HCT116 (cell line): Measurements from ENCODE around the gene ABCA1. TPM values are rescaled to one million over a fixed set of nuclear protein-coding genes. Genes with fewer than 3 reads are reported as not detected.

Source experiments
- ATAC-seq: fragments of 200-7000 bp; cut with Tn5 transposase; 2 replicates; pipeline ENCODE4 v1.9.1; 2020; ENCODE audit warnings: mild to moderate bottlenecking, moderate library complexity
- BruUV-seq: library from RNA; stranded (reverse); fragments of 400-500 nt; replicated peaks from 2 replicates; lab custom pipeline; 2021; lab: Mats Ljungman, UMichigan
- CTCF ChIA-PET: fragments of 300-600 bp; sonication (Branson Sonifier 250); formaldehyde crosslinking; loops from one replicate; lab custom pipeline; 2021; ENCODE audit warnings: antibody characterized with exemption; lab: Charles Lee
- POLR2A ChIA-PET: fragments of 300-600, 350-600 bp; sonication (Branson Sonifier 250); formaldehyde crosslinking; loops from one replicate; lab custom pipeline; 2021; ENCODE audit warnings: antibody characterized with exemption; lab: Charles Lee
- RAD21 ChIA-PET, 2 experiments: fragments of 300-600 bp; sonication (Branson Sonifier 250); formaldehyde crosslinking; loops; one replicate each; lab custom pipeline; 2023; ENCODE audit warnings: low total read pairs in 2 of 2; ENCODE audit not compliant: uncharacterized antibody in 2 of 2, unreplicated experiment in 2 of 2, low non-redundant PET in 1 of 2; lab: Charles Lee
- DNase-seq: peaks from one replicate; pipeline ENCODE4 v3.0.0-alpha.2; 2010; ENCODE audit warnings: low read depth, low spot score
- H2AFZ ChIP-seq: fragments of 200-600 bp; shearing (Covaris generic), sonication (generic); 2 replicates; pipeline ENCODE4 v1.6.1; 2017; ENCODE audit warnings: low read depth, mixed run types, mixed read lengths, antibody characterized with exemption, low read length; ENCODE audit not compliant: poor library complexity, severe bottlenecking
- H3K27ac ChIP-seq: 2 replicates; pipeline ENCODE4 v1.5.1; 2012; ENCODE audit warnings: low read depth, low read length
- H3K27me3 ChIP-seq: fragments of 200-600 bp; sonication (generic); 2 replicates; pipeline ENCODE4 v1.6.1; 2016; ENCODE audit warnings: mixed run types, low read length, mixed read lengths; ENCODE audit not compliant: insufficient read depth
- H3K36me3 ChIP-seq, 2 experiments: fragments of 200-500 bp in 1 of 2; fragments of 200-600 bp in 1 of 2; sonication (Bioruptor generic) in 1 of 2; sonication (generic) in 1 of 2; 2 replicates each; pipeline versions ENCODE4 v1.5.1 to v1.6.1; 2014 to 2016; ENCODE audit warnings: low read length in 2 of 2, inconsistent platforms in 1 of 2, mixed read lengths in 1 of 2, mixed run types in 1 of 2; ENCODE audit not compliant: insufficient read depth in 2 of 2, control insufficient read depth in 1 of 2
- H3K4me1 ChIP-seq, 2 experiments: fragments of 200-600 bp in 1 of 2; sonication (generic) in 1 of 2; 2 replicates each; pipeline versions ENCODE4 v1.5.1 to v1.6.1; 2012 to 2017; ENCODE audit warnings: low read length in 2 of 2, inconsistent platforms in 1 of 2, mild to moderate bottlenecking in 1 of 2, mixed read lengths in 1 of 2, mixed run types in 1 of 2, moderate library complexity in 1 of 2; ENCODE audit not compliant: insufficient read depth in 2 of 2, control insufficient read depth in 1 of 2
- H3K4me2 ChIP-seq: fragments of 200-600 bp; sonication (generic); 2 replicates; pipeline ENCODE4 v1.6.1; 2017; ENCODE audit warnings: mixed run types, low read length, mixed read lengths
- H3K4me3 ChIP-seq, 2 experiments: fragments of 200-600 bp in 1 of 2; sonication (generic) in 1 of 2; replicated peaks in 1 of 2; 2 replicates each; pipeline ENCODE4 v1.5.1; 2011 to 2016; ENCODE audit warnings: low read length in 2 of 2, control low read depth in 1 of 2, low read depth in 1 of 2, mild to moderate bottlenecking in 1 of 2, mixed read lengths in 1 of 2, mixed run types in 1 of 2
- H3K79me2 ChIP-seq: fragments of 200-600 bp; sonication (generic); 2 replicates; pipeline ENCODE4 v1.6.1; 2017; ENCODE audit warnings: mild to moderate bottlenecking, mixed run types, low read length, moderate library complexity, mixed read lengths; ENCODE audit not compliant: insufficient read depth
- H3K9ac ChIP-seq: fragments of 200-600 bp; sonication (generic); 2 replicates; pipeline ENCODE4 v1.6.1; 2016; ENCODE audit warnings: low read length, mixed read lengths
- H3K9me2 ChIP-seq: fragments of 200-600 bp; sonication (generic), shearing (Covaris generic); 2 replicates; pipeline ENCODE4 v1.6.1; 2017; ENCODE audit warnings: mixed run types, mild to moderate bottlenecking, moderate library complexity; ENCODE audit not compliant: insufficient read depth
- H3K9me3 ChIP-seq, 2 experiments: fragments of 200-500 bp in 1 of 2; fragments of 200-600 bp in 1 of 2; sonication (Bioruptor generic) in 1 of 2; sonication (generic) in 1 of 2; 2 replicates each; pipeline ENCODE4 v1.6.1; 2014 to 2017; ENCODE audit warnings: low read length in 2 of 2, mixed read lengths in 2 of 2, inconsistent platforms in 1 of 2, low read depth in 1 of 2, mild to moderate bottlenecking in 1 of 2, mixed run types in 1 of 2, moderate library complexity in 1 of 2; ENCODE audit not compliant: control insufficient read depth in 1 of 2, insufficient read depth in 1 of 2
- H4K20me1 ChIP-seq: fragments of 200-600 bp; sonication (generic), shearing (Covaris generic); 2 replicates; pipeline ENCODE4 v1.6.1; 2017; ENCODE audit warnings: mixed run types, mild to moderate bottlenecking, moderate library complexity; ENCODE audit not compliant: insufficient read depth
- CBX3 ChIP-seq: IDR thresholded peaks from 2 replicates; pipeline ENCODE4 v1.6.1; 2012; ENCODE audit warnings: low read depth
- CTCF ChIP-seq, 3 experiments: fragments of 200-600 bp in 1 of 3; sonication (generic) in 1 of 3; IDR thresholded peaks in 2 of 3; conservative IDR thresholded peaks in 1 of 3; 2 replicates each; pipeline ENCODE4 v1.5.1; 2012 to 2017; ENCODE audit warnings: low read depth in 2 of 3, low read length in 2 of 3, antibody characterized with exemption in 1 of 3, borderline replicate concordance in 1 of 3, control low read depth in 1 of 3, mild to moderate bottlenecking in 1 of 3, mixed read lengths in 1 of 3, mixed run types in 1 of 3, moderate library complexity in 1 of 3; ENCODE audit not compliant: insufficient read depth in 1 of 3
- EGR1 ChIP-seq: IDR thresholded peaks from 2 replicates; pipeline ENCODE4 v1.6.1; 2012; ENCODE audit warnings: low read depth
- ELF1 ChIP-seq: IDR thresholded peaks from 2 replicates; pipeline ENCODE4 v1.6.1; 2012; ENCODE audit warnings: low read depth, borderline replicate concordance
- EZH2 ChIP-seq: fragments of 200-600 bp; sonication (generic); IDR thresholded peaks from 2 replicates; pipeline ENCODE4 v1.6.1; 2017; ENCODE audit warnings: antibody characterized with exemption, mixed run types
- FOSL1 ChIP-seq: IDR thresholded peaks from 2 replicates; pipeline ENCODE4 v1.6.1; 2012; ENCODE audit warnings: low read depth
- JUND ChIP-seq: IDR thresholded peaks from 2 replicates; pipeline ENCODE4 v1.6.1; 2012
- MAX ChIP-seq: IDR thresholded peaks from 2 replicates; pipeline ENCODE4 v1.6.1; 2012
- POLR2A ChIP-seq: IDR thresholded peaks from 2 replicates; pipeline ENCODE4 v1.7.0; 2011; ENCODE audit warnings: borderline replicate concordance; ENCODE audit not compliant: insufficient read depth, insufficient read length; ENCODE audit errors: extremely low read depth
- POLR2AphosphoS5 ChIP-seq: IDR thresholded peaks from 2 replicates; pipeline ENCODE4 v1.6.1; 2011; ENCODE audit warnings: mild to moderate bottlenecking, low read depth, low read length, moderate library complexity
- RAD21 ChIP-seq: IDR thresholded peaks from 2 replicates; pipeline ENCODE4 v1.6.1; 2012; ENCODE audit warnings: low read depth, mild to moderate bottlenecking
- SIN3A ChIP-seq: IDR thresholded peaks from 2 replicates; pipeline ENCODE4 v1.6.1; 2012; ENCODE audit warnings: low read depth
- SP1 ChIP-seq: IDR thresholded peaks from 2 replicates; pipeline ENCODE4 v1.6.1; 2012; ENCODE audit warnings: low read depth
- SRF ChIP-seq: IDR thresholded peaks from 2 replicates; pipeline ENCODE4 v1.6.1; 2012; ENCODE audit warnings: low read depth
- TCF7L2 ChIP-seq: IDR thresholded peaks from 2 replicates; pipeline ENCODE4 v1.7.0; 2011; ENCODE audit warnings: borderline replicate concordance, inconsistent platforms; ENCODE audit not compliant: insufficient read depth, insufficient read length; ENCODE audit errors: extremely low read depth
- YY1 ChIP-seq: IDR thresholded peaks from 2 replicates; pipeline ENCODE4 v1.6.1; 2011; ENCODE audit warnings: low read length, low read depth, moderate library complexity, mild to moderate bottlenecking; ENCODE audit not compliant: insufficient replicate concordance; ENCODE audit errors: extremely low read depth
- ZFX ChIP-seq: fragments of 450-650 bp; IDR thresholded peaks from 2 replicates; pipeline ENCODE4 v1.6.1; 2017
- ZNF274 ChIP-seq: fragments of 200-500 bp; sonication (Bioruptor generic); IDR thresholded peaks from 2 replicates; pipeline ENCODE4 v1.6.1; 2014; ENCODE audit warnings: mild to moderate bottlenecking, low read depth, low read length, inconsistent platforms
- intact Hi-C: fragments of 100-400 bp; cut with micrococcal nuclease; formaldehyde crosslinking; loops from 2 replicates; pipeline ENCODE4 v1.10.0; 2022
- total RNA-seq: library from RNA; stranded (reverse); gene quantifications from one replicate; pipeline ENCODE4 v1.2.1, GENCODE V29; 2021; ENCODE audit not compliant: unreplicated experiment

The ABCA1 gene
- total RNA-seq, 1 experiment from 2014 or later: 0.89 TPM

- no peaks in the 10 kb centered on the region for H4K20me1 ChIP-seq
- no peak overlapping the region for H3K9ac ChIP-seq
- CTCF ChIA-PET: no interaction called here
- no peaks in the 10 kb centered on the region for H3K9me2 ChIP-seq
- H2AFZ ChIP-seq: no peak overlapping the region
- H3K9me3 ChIP-seq: no peaks in the 10 kb centered on the region
- intact Hi-C loops: no loop called here
- BruUV-seq: no TSS peak
- H3K4me3 ChIP-seq: no peak overlapping the region
- no peaks in the 10 kb centered on the region for H3K79me2 ChIP-seq
- RAD21 ChIA-PET: no interaction called here
- no peak overlapping the region for H3K4me2 ChIP-seq
- H3K4me1 ChIP-seq: no peaks in the 10 kb centered on the region
- no peaks in the 10 kb centered on the region for H3K36me3 ChIP-seq
- no peak overlapping the region for H3K27ac ChIP-seq
- TF ChIP-seq EGR1 (no peak), FOSL1 (no peak), ZNF274 (no peak), MAX (no peak), CBX3 (no peak), ZFX (no peak), TCF7L2 (no peak), JUND (no peak), SP1 (no peak)
- no peak for DNase-seq
- POLR2A ChIA-PET: no interaction called here
- H3K27me3 ChIP-seq: no peaks in the 10 kb centered on the region; the same call in 1 of the 2 replicates
- ATAC-seq: no peak
Measured at GRCh38 chr9:104883169-104883568, 44.8 kb downstream of the ABCA1 start.

- no peaks in the 10 kb centered on the region for H4K20me1 ChIP-seq
- ATAC-seq: no peak
- H3K9me3 ChIP-seq: no peaks in the 10 kb centered on the region
- H2AFZ ChIP-seq: no peak overlapping the region
- H3K27ac ChIP-seq: no peak overlapping the region
- H3K9ac ChIP-seq: no peak overlapping the region
- H3K36me3 ChIP-seq: no peaks in the 10 kb centered on the region
- H3K4me2 ChIP-seq: no peak overlapping the region
- ChIA-PET POLR2A (no interaction called here), CTCF (no interaction called here), RAD21 (no interaction called here)
- no peaks in the 10 kb centered on the region; the same call in 1 of the 2 replicates for H3K27me3 ChIP-seq
- intact Hi-C loops: no loop called here
- H3K4me1 ChIP-seq: no peaks in the 10 kb centered on the region
- no TSS peak for BruUV-seq
- no peak for DNase-seq
- H3K9me2 ChIP-seq: no peaks in the 10 kb centered on the region
- no peak overlapping the region for H3K4me3 ChIP-seq
- no peak for TF ChIP-seq ELF1
- no peak for TF ChIP-seq YY1
- no peak for TF ChIP-seq SRF
- TF ChIP-seq POLR2A: no peak
- no peak for TF ChIP-seq RAD21
- no peak for TF ChIP-seq SIN3A
- TF ChIP-seq POLR2AphosphoS5: no peak
- TF ChIP-seq FOSL1: no peak
- no peak for TF ChIP-seq EGR1
- TF ChIP-seq CTCF (IDR thresholded peaks at IDR 0.05 in 2 of 3, conservative IDR thresholded peaks at IDR 0.05 in 1 of 3; ENCODE audit: borderline replicate concordance in 1 of 3, insufficient read depth in 1 of 3, low read depth in 2 of 3, low read length in 2 of 3): no peak
- no peak for TF ChIP-seq EZH2
- no peaks in the 10 kb centered on the region for H3K79me2 ChIP-seq
Measured at GRCh38 chr9:104882566-104882965, 45.4 kb downstream of the ABCA1 start.
